AG04450 (cell line): ENCODE results near the gene FER1L5. TPM values are rescaled to one million over a fixed set of nuclear protein-coding genes. Genes with fewer than 3 reads are reported as not detected.

Experiments used
- CTCF ChIA-PET: fragments of 300-600, 350-600 bp; formaldehyde crosslinking; extraction: SDS; loops from one replicate; lab custom pipeline; 2022; ENCODE audit warnings: antibody characterized with exemption, inconsistent platforms; lab: Charles Lee
- POLR2A ChIA-PET: fragments of 350-600 bp; formaldehyde crosslinking; extraction: SDS; loops from one replicate; lab custom pipeline; 2021; ENCODE audit warnings: antibody characterized with exemption, inconsistent platforms; lab: Yijun Ruan, JAX
- DNase-seq: peaks from one replicate; pipeline ENCODE4 v3.0.0-alpha.2; 2011; ENCODE audit warnings: low read depth, low spot score
- H3K27ac ChIP-seq: one replicate; pipeline ENCODE4 v1.5.1; 2012; ENCODE audit warnings: low read depth, low read length, control low read depth
- H3K27me3 ChIP-seq: one replicate; pipeline ENCODE4 v1.6.0; 2012; ENCODE audit warnings: low read length; ENCODE audit not compliant: control insufficient read depth, insufficient read depth
- H3K4me3 ChIP-seq: 2 replicates; pipeline ENCODE4 v1.5.1; 2011; ENCODE audit warnings: mild to moderate bottlenecking, low read depth, low read length, control low read depth
- H3K9me3 ChIP-seq: 2 replicates; pipeline ENCODE4 v1.5.1; 2012; ENCODE audit warnings: low read length; ENCODE audit not compliant: control insufficient read depth, insufficient read depth
- polyA plus RNA-seq: library from polyadenylated mRNA; depleted of rRNA; stranded (reverse); fragments of >200 nt; gene quantifications from 2 replicates; pipeline ENCODE4 v1.2.3, GENCODE V29; 2011
- TF ChIP-seq, protein P1 (sequence below): IDR thresholded peaks from 2 replicates; pipeline ENCODE4 v1.5.1; 2011; ENCODE audit warnings: low read depth, low read length, control low read depth, inconsistent platforms

FER1L5 gene
- polyA plus RNA-seq, 1 experiment: 0.17 TPM

- no peaks in the 10 kb centered on the region for H3K9me3 ChIP-seq
- H3K27me3 ChIP-seq: no peaks in the 10 kb centered on the region
- DNase-seq: no peak
- no peak overlapping the region for H3K4me3 ChIP-seq
- ChIA-PET CTCF (no interaction called here), POLR2A (no interaction called here)
- H3K27ac ChIP-seq: no peak overlapping the region
- TF ChIP-seq, protein P1, sequence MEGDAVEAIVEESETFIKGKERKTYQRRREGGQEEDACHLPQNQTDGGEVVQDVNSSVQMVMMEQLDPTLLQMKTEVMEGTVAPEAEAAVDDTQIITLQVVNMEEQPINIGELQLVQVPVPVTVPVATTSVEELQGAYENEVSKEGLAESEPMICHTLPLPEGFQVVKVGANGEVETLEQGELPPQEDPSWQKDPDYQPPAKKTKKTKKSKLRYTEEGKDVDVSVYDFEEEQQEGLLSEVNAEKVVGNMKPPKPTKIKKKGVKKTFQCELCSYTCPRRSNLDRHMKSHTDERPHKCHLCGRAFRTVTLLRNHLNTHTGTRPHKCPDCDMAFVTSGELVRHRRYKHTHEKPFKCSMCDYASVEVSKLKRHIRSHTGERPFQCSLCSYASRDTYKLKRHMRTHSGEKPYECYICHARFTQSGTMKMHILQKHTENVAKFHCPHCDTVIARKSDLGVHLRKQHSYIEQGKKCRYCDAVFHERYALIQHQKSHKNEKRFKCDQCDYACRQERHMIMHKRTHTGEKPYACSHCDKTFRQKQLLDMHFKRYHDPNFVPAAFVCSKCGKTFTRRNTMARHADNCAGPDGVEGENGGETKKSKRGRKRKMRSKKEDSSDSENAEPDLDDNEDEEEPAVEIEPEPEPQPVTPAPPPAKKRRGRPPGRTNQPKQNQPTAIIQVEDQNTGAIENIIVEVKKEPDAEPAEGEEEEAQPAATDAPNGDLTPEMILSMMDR: no peak
Measured at GRCh38 chr2:96703021-96703751, 60.6 kb downstream of the FER1L5 start.

DNA sequence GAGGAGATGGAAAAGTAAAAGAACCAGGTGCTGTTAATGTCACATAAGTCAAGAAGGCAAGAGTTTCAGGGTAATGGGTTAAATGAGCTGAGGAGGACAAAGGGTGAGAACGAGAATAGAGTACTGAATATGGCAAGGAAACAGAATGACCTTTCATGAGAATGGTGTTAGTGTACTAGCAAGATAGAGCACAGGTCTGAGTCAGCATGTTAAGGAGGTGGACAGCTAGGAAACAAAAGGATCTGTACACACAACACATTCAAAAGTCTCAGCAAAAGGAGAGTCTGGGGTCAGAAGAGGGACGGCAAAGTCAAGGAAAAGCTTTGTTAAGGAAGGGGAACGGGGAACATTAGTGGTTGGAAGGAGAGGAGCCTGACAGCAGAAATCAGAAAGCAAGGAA lies 68.4 kb downstream of the FER1L5 start:
- no peak for DNase-seq
- H3K27me3 ChIP-seq: no peaks in the 10 kb centered on the region
- TF ChIP-seq, protein P1: no peak
- ChIA-PET CTCF (no interaction called here), POLR2A (no interaction called here)
- H3K4me3 ChIP-seq: no peak overlapping the region
- no peaks in the 10 kb centered on the region for H3K9me3 ChIP-seq
- H3K27ac ChIP-seq: no peak overlapping the region

DNA sequence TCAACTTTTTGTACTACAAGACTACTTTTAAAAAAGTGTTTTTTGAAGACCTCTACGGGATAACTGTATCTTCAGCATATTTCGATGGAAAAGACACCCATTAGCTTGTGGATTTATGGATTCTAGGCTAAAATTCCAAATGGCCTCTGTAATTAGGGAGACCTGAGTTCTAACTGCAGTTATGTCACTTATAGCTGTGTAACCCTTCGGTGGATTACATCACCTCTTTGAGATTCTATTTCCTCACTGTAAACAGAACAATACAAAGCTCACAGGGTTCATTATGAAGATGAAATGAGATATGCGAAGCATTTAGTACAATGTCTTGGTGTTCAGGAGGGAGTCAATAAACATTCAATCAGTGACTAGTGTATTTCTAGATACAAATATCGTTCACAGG lies 73.1 kb downstream of the FER1L5 start:
- CTCF ChIA-PET: interaction anchor here (1.1 kb wide), 1 partner anchor 161 kb away, joined by 3 read pairs; no protein-coding TSS in a partner anchor
- no peak overlapping the region for H3K4me3 ChIP-seq
- no peaks in the 10 kb centered on the region for H3K9me3 ChIP-seq
- H3K27me3 ChIP-seq: no peaks in the 10 kb centered on the region
- TF ChIP-seq, protein P1: no peak
- H3K27ac ChIP-seq: no peak overlapping the region
- POLR2A ChIA-PET: no interaction called here
- no peak for DNase-seq

DNA sequence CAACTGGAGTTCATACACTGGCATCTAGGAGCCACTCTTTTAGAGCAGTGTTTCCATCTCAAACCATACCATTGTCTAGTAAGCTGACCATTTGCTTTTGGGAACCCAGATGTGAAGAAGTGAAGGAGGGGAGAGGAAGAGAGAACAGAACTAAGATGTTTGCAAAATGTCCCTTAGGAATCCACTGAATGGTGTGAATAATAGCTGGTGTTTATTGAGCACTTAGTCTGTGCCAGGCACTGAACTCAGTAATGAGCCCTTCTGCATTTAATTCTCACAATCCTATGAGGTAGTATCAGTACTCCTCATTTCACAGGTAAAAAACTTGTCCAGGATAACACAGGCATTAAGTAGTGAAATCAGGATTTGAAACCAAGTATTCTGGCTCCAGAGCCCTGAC lies 73.8 kb downstream of the FER1L5 start:
- TF ChIP-seq, protein P1: no peak
- POLR2A ChIA-PET: no interaction called here
- Histone ChIP-seq H3K9me3 (no peaks in the 10 kb centered on the region), H3K27me3 (no peaks in the 10 kb centered on the region), H3K4me3 (no peak overlapping the region), H3K27ac (no peak overlapping the region)
- CTCF ChIA-PET: interaction anchor here (1.1 kb wide), 1 partner anchor 161 kb away, joined by 3 read pairs; no protein-coding TSS in a partner anchor
- DNase-seq: no peak

DNA sequence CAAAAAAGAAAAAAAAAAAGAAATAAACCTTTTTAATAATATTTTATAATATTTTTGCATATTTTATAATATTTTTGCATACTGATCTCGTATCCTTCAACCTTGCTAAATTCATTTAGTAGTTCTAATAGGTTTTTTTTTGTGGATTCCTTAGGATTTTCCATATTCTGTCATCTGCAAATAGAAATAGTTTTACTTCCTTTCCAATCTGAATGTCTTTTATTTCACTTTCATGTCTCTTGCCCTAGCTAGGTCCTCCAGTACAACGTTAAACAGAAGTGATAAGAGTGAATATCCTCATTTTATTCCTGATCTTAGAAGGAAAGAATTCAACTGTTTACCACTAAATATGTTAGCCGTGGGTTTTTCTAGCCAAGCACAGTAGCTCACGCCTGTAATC lies 83.6 kb downstream of the FER1L5 start:
- H3K9me3 ChIP-seq: no peaks in the 10 kb centered on the region
- DNase-seq: no peak
- TF ChIP-seq, protein P1: no peak
- ChIA-PET POLR2A (no interaction called here), CTCF (no interaction called here)
- no peak overlapping the region for H3K27ac ChIP-seq
- no peak overlapping the region for H3K4me3 ChIP-seq
- no peaks in the 10 kb centered on the region for H3K27me3 ChIP-seq
